ENCODE data around the gene DCAF6.
A peak's percentile ranks its signal among the peaks of the same experiment; 100 is the strongest.
"Not testable (repeated sequence)": the region's sequence is repeated elsewhere in the genome, so short reads cannot be mapped to it uniquely, and the experiment has no call there.

Gene DCAF6, protein sequence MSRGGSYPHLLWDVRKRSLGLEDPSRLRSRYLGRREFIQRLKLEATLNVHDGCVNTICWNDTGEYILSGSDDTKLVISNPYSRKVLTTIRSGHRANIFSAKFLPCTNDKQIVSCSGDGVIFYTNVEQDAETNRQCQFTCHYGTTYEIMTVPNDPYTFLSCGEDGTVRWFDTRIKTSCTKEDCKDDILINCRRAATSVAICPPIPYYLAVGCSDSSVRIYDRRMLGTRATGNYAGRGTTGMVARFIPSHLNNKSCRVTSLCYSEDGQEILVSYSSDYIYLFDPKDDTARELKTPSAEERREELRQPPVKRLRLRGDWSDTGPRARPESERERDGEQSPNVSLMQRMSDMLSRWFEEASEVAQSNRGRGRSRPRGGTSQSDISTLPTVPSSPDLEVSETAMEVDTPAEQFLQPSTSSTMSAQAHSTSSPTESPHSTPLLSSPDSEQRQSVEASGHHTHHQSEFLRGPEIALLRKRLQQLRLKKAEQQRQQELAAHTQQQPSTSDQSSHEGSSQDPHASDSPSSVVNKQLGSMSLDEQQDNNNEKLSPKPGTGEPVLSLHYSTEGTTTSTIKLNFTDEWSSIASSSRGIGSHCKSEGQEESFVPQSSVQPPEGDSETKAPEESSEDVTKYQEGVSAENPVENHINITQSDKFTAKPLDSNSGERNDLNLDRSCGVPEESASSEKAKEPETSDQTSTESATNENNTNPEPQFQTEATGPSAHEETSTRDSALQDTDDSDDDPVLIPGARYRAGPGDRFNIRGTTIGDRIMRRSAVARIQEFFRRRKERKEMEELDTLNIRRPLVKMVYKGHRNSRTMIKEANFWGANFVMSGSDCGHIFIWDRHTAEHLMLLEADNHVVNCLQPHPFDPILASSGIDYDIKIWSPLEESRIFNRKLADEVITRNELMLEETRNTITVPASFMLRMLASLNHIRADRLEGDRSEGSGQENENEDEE

DNA sequence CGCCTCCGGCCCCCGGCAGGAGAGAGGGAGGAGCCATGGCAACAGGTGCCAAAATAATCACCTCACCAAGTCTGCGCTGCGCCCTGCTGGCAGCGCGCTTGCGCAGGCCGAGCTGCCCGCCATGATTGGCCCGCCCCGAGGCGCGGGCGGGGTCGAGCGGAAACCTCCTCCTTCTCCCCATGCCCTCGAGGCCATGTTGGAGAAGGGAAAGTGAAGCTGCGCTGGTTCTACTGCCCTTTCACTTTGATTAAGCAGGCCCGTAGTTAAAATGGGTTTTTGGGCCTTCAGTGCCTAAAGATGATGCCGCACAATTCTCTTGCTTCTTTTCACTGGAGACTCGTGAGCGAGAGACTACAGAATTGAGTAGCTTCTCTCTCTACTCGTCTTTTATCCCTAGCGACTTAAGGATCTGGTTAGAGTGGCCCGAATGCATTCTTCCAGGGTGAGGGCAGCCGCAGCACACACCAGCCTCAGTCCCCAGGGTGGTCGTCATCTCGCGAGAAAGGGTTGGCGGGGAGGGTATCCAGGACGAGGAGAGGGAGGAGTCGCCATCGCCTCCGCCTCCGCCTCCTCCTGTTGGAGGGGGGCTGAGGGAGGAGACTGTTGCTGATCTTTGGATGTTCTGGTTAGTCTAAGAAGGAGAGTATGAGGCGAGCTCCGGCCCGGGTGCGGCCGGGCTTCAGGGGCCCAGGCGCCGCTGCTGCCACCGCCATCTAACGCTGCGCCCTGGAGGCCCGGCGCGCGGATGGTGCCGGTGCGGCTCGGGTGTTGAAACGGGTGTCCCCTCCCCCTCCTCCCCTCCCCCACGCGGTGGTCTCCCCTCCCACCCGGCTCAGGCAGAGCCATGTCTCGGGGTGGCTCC lies at the start of gene DCAF6:
TSS of gene DCAF6 (plus strand) at position 616 of the 862 bp plus-strand sequence. CDS start at position 845, 229 bp downstream.
- DNase-seq, result peak; percentile 95

DNA sequence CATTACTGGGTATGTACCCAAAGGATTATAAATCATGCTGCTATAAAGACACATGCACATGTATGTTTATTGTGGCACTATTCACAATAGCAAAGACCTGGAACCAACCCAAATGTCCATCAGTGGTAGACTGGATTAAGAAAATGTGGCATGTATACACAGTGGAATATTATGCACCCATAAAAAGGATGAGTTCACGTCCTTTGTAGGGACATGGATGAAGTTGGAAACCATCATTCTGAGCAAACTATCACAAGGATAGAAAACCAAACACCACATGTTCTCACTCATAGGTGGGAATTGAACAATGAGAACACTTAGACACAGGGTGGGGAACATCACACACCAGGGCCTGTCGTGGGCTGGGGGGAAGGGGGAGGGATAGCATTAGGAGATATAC lies 49.3 kb upstream of the DCAF6 start:
- not testable (repeated sequence) for DNase-seq

DNA sequence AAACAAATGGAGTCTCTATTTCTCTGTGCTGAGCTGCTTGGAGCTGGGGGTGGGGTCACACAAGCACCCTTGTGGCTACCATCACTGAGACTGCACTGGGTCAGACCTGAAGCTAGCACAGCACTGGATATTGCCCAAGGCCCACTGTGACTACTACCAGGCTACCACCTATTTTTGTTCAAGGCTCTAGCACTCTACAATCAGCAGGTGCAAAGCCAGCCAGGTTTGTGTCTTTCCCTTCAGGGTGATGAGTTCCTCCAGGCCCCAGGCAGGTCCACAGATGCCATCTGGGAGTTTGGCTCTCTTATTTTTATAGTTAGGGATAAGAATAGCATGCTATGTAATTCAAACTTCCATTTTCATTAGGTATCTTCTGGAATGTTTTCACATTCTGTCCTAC lies 46.1 kb upstream of the DCAF6 start:
- no peak for DNase-seq

DNA sequence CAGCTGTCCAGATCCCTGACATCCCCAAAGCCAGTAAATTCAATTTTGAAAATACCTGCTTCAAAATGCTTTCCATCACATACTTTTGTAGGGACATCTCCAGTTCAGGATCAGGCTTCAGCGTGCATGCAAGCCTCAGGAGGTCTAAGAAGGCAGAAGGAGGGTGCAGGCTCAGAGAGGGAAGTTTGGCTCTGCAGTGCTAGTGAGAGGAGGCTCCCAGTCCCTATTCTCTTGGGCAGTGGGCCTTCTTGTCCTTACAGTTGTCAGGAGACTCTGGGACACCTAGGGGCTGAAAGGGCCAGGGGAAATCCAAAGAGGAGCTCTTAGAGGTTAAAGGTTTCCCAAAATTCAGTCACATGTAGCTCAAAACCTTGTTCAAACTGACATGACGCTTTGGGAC lies 42.7 kb upstream of the DCAF6 start:
- no peak for DNase-seq

DNA sequence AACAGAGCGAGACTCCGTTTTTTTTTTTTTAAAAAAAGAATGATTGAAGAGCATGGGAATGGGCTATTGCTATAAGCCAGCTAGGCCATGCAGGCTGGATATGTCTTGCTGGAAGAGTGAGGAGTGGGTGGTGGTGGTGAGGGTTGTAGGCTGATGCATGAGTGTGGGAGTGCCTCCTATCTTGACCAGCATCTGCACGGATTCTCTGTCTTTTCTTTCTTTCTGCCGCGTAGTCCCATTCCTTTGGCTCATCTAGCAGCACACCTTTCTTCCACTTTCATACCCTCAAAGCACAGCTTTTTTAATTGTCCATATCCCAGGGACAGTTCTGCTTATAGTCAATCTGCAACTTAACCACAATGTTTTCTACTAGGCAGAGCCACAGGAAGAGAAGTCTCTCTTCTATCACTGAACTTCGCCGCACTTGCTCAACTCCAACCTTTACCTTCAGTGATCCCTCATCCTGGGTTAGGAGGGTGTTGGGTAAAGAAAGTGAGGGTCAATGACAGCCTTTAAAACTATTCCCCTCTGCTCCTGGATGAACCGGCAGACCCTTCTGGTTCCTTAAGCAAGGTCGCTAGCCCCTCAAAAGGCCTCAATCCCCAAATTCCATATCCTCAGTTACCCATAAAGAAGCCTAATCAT lies 37.8 kb upstream of the DCAF6 start:
- no peak for DNase-seq

DNA sequence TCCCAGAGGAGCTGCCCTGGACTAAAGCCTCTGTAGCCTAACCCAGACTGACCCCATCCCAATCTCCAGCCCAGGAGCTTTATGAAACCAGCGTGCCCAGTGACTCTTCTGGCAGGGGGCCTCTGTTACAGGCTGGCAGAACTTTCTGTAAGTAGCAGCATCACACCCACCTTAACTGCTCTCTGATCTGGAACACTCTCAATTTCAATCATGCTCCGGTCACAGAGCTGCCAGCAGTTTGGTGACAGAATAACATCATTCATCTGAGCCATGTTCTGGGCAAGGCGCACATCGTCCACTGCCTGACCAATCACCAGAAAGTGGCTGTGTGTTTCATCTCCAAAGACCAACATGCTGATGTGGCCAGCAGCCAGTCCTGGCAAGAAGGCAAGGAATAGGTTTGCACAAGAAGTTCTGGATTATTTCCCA lies 37.2 kb upstream of the DCAF6 start:
- DNase-seq, result no peak

DNA sequence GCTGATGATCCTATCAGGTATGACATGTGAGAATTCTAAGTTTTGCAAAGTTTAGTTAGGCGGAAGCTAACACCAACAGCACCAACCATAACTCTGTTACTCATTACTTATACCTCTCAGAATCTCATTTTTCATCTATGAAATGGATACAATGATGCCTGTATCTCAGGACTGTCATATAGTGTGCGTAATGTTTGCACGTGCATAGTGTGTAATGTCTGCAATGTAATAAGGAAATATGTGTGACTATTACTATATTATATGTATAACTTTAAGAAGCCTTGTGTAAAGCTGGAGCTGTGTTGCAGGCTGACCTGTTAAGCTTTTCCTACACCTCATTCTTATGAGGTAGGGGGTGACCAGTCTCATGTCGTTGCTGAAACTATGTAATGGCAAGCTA lies 35.6 kb upstream of the DCAF6 start:
- no peak for DNase-seq

DNA sequence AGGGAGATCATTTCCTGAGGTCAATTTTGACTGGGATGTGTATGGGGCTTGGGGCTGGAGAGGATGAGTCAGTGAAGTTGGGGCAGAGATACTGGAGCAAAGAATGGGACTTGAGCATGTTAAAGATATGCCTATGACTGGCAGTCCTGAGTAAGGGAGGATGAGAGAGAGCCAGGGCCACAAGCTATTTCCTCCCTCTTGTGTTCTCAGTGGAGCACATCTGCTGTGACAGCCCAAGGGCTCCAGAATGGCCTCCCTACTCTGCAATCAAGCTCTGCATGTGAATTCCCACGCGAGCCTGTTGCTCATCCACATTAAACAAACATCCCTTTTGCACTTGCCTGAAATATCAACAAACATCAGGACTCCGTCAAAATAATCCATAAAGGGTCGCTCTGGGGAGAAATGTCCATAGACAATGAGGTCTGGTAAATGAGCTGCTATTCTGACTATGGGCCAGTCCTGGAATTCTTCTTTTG lies 31.8 kb upstream of the DCAF6 start:
- DNase-seq, result no peak

DNA sequence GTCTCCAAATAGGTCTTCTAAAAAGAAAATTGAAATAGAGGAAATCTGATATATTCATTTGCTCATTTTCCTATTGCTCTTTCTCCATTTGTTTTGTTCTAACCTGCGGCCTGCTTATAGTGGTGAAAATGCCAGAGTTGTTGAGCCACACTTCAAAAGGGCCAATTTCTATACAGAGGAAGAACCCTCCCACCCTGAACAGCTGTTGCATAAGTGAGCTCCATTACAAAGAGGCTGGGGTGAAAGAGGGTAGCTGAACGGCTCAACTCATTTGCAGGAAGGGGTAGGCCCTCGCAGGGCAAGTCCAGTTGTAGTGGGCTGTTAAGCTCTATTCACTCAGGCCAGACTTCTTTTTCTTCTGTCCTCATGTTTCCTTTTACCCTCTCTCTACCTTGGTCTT lies 31.3 kb upstream of the DCAF6 start:
- DNase-seq, result no peak

DNA sequence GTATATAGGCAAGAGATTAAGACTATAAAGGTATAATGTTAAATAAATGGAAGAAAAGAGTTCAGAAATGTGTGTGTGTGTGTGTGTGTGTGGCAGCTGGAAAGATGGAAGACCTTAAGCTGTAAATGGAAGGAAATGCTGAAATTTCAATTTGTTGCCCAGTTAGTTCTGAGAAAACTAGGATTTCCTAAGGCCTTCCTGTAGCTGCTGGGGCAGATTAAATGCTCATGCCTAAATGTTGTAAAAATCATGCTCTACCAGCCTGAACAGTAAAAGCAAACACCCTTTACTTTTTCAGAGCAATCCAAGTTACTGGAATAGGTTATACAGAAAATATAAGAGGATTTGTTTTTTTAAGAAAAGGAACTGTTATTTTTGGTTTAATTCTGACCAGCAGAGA lies 30.8 kb upstream of the DCAF6 start:
- no peak for DNase-seq

DNA sequence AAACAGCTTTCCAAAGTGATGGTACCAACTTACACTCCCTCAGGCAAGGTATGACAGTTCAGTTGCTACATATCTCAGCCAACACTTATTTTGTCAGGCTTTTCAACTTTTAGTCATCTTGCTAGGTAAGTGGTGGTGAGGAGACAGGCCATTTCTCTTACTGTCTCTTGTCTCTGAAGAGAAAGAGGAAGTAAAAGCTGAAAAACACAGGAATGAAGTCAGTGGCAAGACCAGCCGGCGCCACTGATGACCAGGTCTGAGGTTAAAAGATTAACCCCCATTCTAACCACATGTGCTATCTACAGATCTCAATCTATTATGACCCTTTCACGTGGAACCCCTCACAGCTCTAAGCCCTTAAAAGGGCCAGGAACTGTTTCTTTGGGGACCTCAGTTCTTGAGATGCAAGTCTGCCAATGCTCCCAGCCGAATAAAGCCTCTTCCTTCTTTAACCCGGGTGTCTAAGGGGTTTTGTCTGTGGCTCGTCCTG lies 26.7 kb upstream of the DCAF6 start:
- DNase-seq, result no peak

DNA sequence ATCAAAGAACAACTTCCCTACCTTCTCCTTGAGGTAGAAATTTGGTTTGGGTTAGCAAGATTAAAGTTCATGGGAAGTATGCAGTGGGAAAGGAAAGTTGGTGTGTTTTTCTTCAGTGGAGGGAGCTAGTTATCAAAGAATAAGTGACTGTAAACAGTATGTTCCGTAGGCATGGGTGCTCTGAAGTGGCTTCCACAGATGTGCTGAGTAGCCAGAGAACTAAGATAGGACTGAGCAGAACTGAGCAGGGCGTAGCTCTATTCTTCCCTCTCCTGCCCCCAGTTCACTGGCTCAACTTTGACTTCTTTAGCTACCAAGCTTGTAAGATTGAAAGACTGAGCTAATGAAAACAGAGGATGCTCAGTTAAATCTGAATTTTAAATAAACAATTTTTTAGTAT lies 26.0 kb upstream of the DCAF6 start:
- DNase-seq, result no peak

DNA sequence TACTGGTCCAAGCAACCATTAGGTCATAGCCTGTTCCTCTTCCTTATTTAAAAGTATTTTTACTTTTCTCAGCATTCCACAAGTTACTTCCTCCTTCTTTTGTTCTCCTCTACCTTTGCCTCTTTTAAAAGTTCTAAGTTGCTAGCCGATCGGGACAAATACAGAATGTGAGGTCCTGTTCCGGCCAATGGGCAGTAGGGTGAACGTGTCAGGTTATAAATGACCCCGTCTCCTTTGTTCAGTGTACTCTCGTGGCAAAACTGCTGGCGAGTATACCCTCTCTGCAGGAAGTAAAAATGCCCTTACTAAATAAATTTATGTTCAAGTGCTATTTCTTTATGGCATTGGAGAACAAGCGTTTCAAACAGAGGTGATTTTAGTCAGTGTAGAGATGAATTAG lies 25.1 kb upstream of the DCAF6 start:
- no peak for DNase-seq

DNA sequence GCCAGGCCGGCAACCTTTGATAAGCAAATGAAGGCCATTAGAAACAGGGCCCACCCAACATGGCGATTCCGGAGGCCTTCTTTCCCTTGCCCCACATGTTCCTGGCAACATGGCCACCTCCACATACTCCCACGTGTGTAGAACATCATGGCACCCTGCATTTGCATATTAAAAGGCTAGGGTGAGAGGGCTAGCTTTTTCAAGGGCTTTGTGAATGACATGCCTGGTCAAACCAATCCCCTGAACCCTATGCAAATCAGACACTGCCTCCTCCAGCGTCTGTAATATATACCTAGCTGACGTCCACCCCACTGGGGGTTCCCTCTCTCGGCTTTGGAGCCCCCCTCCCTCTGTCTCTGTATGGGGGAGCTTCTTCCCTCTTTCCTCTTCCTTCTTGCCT lies 24.2 kb upstream of the DCAF6 start:
- no peak for DNase-seq

DNA sequence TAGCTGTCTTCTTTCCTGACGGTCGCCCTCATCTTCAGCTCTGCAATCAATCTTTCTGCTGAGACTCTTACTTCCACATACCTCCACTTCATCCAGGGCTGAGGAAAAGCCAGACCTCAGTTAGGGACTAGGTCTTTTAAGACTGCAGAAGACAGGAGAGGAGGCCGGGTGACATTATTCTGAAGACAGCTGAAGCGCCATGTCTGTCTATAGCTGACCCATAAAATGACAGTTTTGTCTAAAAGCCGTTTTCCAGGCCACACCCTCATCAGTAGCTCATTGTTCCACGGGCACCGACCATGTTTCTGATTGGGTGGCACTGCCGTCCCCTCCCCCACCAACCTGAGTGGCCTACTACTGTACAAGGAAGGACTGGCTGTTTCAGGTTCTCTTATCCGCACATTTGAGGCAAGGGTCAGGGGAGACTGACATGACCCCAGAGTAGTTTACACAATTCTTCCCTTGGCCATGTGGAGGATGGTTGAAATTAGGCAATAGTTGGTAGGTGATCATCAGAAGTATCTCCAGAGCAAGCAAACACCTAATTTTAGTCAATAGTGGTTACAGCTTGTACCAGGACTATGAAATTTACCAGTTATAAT lies 22.5 kb upstream of the DCAF6 start, which contains the start of gene ADCY10:
TSS of gene ADCY10 (minus strand) at position 240 of the 602 bp plus-strand sequence. CDS start 8,994 bp downstream, outside the sequence.
- no peak for DNase-seq

DNA sequence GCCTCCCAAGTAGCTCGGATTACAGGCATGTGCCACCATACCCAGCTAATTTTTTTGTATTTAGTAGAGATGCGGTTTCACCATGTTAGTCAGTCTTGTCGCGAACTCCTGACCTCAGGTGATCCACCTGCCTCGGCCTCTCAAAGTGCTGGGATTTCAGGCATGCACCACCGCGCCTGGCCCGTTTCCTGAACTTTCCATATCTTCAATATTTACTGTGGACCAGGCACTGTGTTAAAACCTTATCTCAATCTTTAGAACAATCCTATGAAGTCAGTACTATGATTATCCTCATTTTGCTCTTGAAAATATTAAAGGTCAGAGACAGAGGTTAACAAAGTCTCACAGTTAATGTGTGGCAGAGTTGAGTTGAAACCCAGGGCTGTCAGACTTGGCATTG lies 20.9 kb upstream of the DCAF6 start:
- no peak for DNase-seq

DNA sequence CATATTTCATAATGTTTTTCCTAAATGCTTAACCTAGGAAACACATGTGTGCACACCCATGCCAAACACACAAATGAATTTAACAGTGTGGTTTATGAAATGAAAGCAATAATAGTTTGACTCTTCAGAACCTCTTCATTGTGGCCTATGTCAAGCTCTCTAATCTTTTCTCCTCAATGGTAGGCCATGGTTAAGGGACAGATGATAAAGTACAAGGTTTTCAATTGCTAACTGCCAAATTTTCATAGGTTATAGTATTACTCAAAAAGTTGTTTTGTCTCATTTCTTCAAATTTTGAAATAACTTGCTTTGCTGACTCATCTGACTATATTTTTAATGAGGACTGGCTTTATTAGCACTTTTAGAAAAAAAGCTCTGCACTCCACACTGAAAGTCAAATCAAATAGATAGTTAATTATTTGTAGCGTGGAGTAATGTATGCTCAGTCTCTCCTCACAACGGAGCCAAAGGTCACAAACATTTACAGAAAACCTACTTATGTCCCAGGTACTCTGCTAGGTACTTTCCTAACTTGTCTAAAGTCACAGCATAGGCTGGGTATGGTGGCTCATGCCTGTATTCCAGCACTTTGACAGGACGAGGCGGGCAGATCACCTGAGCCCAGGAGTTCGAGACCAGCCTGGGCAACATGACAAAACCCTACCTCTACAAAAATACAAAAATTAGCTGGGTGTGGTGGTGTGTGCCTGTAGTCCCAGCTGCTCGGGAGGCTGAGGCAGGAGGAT lies 19.5 kb upstream of the DCAF6 start:
- no peak for DNase-seq

DNA sequence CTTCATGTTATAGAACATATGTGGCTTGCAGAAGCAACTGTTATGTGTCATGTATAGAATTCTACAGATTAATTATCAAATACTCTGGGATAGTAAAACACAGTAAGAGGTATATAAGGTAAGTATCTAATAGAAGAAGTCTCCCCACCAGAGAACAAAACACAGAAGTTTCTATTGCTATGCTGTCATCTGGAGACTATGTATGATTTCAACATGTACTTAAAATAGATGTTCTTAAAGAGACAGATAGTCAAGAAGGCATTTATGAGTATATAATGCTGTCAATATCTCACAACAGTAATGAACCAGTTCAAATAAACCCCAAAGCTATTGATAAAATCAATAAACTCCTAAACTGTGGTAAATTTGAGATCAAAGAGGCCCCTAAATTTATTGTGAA lies 14.5 kb upstream of the DCAF6 start:
- DNase-seq, result no peak

DNA sequence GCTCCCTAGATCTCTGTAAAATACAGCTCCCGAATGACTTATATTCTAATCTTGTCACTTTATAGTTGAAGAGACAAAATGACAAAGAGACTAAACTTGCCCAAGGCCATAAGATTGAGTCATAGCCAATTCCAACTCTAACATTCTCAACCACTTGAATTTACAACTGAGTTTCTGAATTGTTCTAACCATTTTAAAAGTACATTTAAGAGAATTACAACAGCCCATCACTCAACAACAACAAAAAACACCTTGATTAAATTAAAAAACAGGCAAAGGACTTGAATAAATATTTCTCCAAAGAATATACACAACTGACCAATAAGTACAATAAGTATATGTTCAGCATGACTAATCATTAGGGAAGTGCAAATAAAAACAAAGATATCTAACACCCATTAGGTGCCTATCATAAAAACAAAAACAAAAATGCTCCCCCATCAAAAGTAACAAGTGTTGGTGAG lies 13.8 kb upstream of the DCAF6 start:
- peak; percentile 4 for DNase-seq

DNA sequence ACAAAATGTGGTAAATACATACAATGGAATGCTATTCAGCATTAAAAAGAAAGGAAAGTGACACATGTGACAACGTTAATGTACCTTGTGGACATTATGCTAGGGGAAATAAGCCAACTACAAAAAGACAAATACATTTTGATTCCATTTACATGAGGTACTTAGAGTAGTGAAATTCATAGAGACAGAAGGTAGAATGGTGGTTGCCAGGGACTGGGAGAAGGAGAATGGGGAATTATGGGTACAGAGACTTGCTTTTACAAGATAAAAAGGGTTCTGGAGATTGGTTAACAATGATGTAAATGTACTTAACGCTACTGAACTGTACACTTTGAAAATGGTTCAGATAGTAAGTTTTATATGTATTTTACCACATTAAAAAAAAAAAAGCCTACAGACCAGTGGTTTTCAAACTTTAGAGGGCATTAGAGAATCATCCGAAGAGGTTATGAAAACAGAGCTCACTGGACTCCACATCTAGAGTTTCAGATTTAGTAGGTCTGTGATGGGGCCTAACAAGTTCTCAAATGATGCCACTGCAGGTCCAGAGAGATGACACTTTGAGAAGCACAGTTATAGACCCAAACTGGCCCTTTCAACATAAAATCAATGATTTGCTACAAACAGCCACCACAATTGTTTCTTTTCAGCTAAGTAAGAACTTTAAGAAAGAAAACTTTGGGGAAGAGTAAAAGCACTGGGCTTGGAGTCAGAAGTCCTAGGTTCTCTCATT lies 13.0 kb upstream of the DCAF6 start:
- DNase-seq, result no peak
